ENCODE measurements around the gene CYP19A1.

- TF ChIP-seq CTCF (IDR thresholded peaks at IDR 0.05) (no peak), POLR2A (IDR thresholded peaks at IDR 0.05) (no peak)
These were observed 55.4 kb downstream of the CYP19A1 start for GRCh38 chr15:51283026-51283425.

Data from esophagus squamous epithelium (tissue), 4 donors.